ENCODE data around the gene ADRA1B.

ADRA1B gene

GRCh38 chr5:159916841-159917761, 819 bp downstream of the ADRA1B start:
- no peak overlapping the region for H3K27ac ChIP-seq (replicated peaks)
- H3K27me3 ChIP-seq (ENCODE audit: insufficient read depth, poor library complexity, severe bottlenecking): peaks cover 40% of the 10 kb centered on the region
- H3K4me3 ChIP-seq (replicated peaks; ENCODE audit: insufficient read depth, low read length): no peak overlapping the region
- DNase-seq (ENCODE audit: low read depth in 1 of 2, low spot score in 1 of 2): no peak
- no peak for TF ChIP-seq POLR2AphosphoS5 (IDR thresholded peaks at IDR 0.05; ENCODE audit: low read depth)
- no peak for TF ChIP-seq GABPA (IDR thresholded peaks at IDR 0.05; ENCODE audit: low read depth)
- TF ChIP-seq CTCF (IDR thresholded peaks at IDR 0.05; ENCODE audit: insufficient read depth, low read length): no peak
- no peak for TF ChIP-seq REST (IDR thresholded peaks at IDR 0.05; ENCODE audit: insufficient replicate concordance, low read depth)
- no peak for TF ChIP-seq SPI1 (IDR thresholded peaks at IDR 0.05; ENCODE audit: borderline replicate concordance, low read depth)

- DNase-seq (ENCODE audit: low read depth in 1 of 2, low spot score in 1 of 2): no peak
- TF ChIP-seq REST (IDR thresholded peaks at IDR 0.05; ENCODE audit: insufficient replicate concordance, low read depth) (no peak), SPI1 (IDR thresholded peaks at IDR 0.05; ENCODE audit: borderline replicate concordance, low read depth) (no peak), GABPA (IDR thresholded peaks at IDR 0.05; ENCODE audit: low read depth) (no peak), POLR2AphosphoS5 (IDR thresholded peaks at IDR 0.05; ENCODE audit: low read depth) (no peak), CTCF (IDR thresholded peaks at IDR 0.05; ENCODE audit: insufficient read depth, low read length) (no peak)
- Histone ChIP-seq H3K27ac (replicated peaks) (no peak overlapping the region), H3K4me3 (replicated peaks; ENCODE audit: insufficient read depth, low read length) (no peak overlapping the region), H3K27me3 (ENCODE audit: insufficient read depth, poor library complexity, severe bottlenecking) (peaks cover 41% of the 10 kb centered on the region)
These were observed 1.7 kb downstream of the ADRA1B start for GRCh38 chr5:159917994-159918393.

GRCh38 chr5:159921721-159922120, 5.4 kb downstream of the ADRA1B start:
- no peak for DNase-seq (ENCODE audit: low read depth in 1 of 2, low spot score in 1 of 2)
- peaks cover 40% of the 10 kb centered on the region for H3K27me3 ChIP-seq (ENCODE audit: insufficient read depth, poor library complexity, severe bottlenecking)
- H3K27ac ChIP-seq (replicated peaks): no peak overlapping the region
- no peak overlapping the region for H3K4me3 ChIP-seq (replicated peaks; ENCODE audit: insufficient read depth, low read length)
- TF ChIP-seq REST (IDR thresholded peaks at IDR 0.05; ENCODE audit: insufficient replicate concordance, low read depth): no peak
- TF ChIP-seq POLR2AphosphoS5 (IDR thresholded peaks at IDR 0.05; ENCODE audit: low read depth): no peak
- TF ChIP-seq CTCF (IDR thresholded peaks at IDR 0.05; ENCODE audit: insufficient read depth, low read length): no peak
- TF ChIP-seq SPI1 (IDR thresholded peaks at IDR 0.05; ENCODE audit: borderline replicate concordance, low read depth): no peak
- TF ChIP-seq GABPA (IDR thresholded peaks at IDR 0.05; ENCODE audit: low read depth): no peak

Measured in HL-60 (cell line).